Epithelial cell of proximal tubule (primary cell): ENCODE results near the gene ZNF30. TPM values are rescaled to one million over a fixed set of nuclear protein-coding genes. Genes with fewer than 3 reads are reported as not detected.
A peak's percentile ranks its signal among the peaks of the same experiment; 100 is the strongest.

ENCODE experiments used
- DNase-seq: peaks from one replicate; pipeline ENCODE4 v3.0.0-alpha.2; 2011; ENCODE audit warnings: low read depth
- H3K4me3 ChIP-seq: 2 replicates; pipeline ENCODE4 v1.5.1; 2011; ENCODE audit warnings: low read depth, mild to moderate bottlenecking, low read length
- CTCF ChIP-seq: conservative IDR thresholded peaks from 2 replicates; pipeline ENCODE4 v1.5.1; 2012; ENCODE audit warnings: low read depth, mild to moderate bottlenecking, low read length
- total RNA-seq: library from RNA; depleted of rRNA; stranded (reverse); fragments of >200 nt; gene quantifications from 2 replicates; pipeline ENCODE4 v1.2.3, GENCODE V29; 2015

The ZNF30 gene
- total RNA-seq, result 0.87 and 1.2 TPM in 2 replicates

DNA sequence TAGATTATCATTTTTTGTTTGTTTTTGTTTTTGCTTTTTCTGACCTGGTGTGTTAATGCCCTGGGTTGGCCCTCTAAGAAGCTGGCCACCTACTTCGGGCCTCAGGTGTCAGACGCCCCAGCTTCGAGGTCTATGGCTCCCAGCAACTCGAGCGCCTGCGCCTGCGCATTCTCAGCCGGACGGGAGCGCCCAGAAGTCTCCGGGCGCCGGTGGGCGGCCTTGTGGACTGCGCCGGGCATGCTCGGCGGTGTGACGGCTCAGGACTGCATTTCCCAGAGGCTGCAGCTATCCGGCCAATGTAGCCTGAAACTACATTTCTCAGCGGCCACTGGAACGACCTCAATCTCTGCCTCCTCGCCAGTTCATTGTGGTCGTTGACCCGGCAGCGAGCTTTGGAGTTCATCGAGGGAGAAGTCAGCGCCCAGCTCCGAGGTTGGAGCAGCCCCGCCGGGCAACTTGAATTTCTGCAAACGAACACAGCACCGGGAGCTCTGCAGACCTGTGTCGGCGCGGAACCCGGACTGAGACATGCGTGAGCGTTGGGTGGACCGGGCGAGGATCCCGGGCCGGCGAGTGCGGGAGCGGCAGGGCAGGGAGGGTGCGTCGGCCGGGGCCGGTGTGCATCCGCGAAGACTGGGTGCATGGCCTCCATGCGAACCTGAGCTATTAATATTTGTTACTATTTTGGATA is at the start of gene ZNF30:
TSS of gene ZNF30 (plus strand) at position 219 of the 691 bp plus-strand sequence. CDS start 3,045 bp downstream, outside the sequence.
- TF ChIP-seq CTCF, result no peak
- DNase-seq, result peak; percentile 52
- H3K4me3 ChIP-seq, result peak within 1 kb of the TSS; percentile 74

DNA sequence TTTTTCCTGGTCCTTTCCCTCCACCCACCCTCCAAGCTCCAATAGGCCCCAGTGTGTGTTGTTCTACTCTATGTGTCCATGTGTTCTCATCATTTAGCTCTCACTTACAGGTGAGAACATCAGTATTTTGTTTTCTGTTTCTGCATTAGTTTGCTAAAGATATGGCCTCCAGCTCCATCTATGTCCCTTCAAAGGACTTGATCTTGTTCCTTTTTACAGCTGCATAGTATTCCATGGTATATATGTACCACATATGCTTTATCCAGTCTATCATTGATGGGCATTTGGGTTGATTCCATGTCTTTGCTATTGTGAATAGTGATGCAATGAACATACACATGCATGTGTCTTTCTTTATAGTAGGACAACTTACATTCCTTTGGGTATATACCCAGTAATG is 47.1 kb upstream of the ZNF30 start:
- no peak for TF ChIP-seq CTCF
- DNase-seq, result no peak
- no peak overlapping the region for H3K4me3 ChIP-seq

DNA sequence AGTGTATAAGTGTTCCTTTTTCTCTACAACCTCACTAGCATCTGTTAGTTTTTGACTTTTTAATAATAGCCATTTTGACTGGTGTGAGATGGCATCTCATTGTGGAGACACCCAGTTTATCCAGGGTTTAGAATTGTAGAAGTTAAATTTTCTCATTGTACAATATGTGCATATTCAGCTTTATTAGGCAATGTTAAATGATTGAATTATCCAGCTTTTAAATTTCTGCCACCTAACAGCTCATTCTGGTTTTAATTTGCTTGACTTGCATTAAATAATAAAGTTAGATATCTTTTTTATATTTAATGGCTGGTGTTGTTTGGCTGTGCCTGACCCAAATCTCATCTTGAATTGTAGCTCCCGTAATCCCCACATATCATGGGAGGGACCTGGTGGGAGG is 46.7 kb upstream of the ZNF30 start:
- no peak for TF ChIP-seq CTCF
- DNase-seq, result no peak
- no peak overlapping the region for H3K4me3 ChIP-seq

GRCh38 chr19:34881982-34882381 is 44.7 kb upstream of the ZNF30 start:
- no peak overlapping the region for H3K4me3 ChIP-seq
- no peak for DNase-seq
- TF ChIP-seq CTCF, result no peak

DNA sequence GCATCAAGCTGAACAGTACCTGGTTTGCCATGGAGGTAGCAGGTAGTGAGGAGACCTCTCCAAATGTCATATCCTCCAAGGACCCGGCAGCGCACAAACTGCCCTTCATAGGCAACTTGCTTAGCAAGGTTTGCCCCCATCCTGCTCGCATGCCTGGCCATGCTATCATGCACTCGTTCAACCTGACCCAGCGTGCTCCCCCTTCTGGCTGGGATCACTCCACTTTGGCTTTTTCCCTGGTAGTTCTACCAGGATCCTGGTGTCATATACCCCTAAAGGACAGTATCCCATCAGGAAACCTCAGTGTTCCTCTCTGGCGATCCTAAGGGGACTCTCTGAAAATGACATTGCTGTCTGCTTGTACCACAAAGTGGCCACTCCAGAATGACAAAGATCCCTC is 38.6 kb upstream of the ZNF30 start:
- no peak for TF ChIP-seq CTCF
- no peak for DNase-seq
- H3K4me3 ChIP-seq, result no peak overlapping the region

GRCh38 chr19:34900245-34900644 is 26.5 kb upstream of the ZNF30 start:
- TF ChIP-seq CTCF, result no peak
- no peak overlapping the region for H3K4me3 ChIP-seq
- DNase-seq, result no peak
